SK-N-SH (cell line): ENCODE data around the gene IL31.

Source experiments
- EP300 ChIP-seq, 2 experiments: IDR thresholded peaks; 2 replicates each; pipeline versions ENCODE4 v1.4.0 to v1.6.1; 2012; ENCODE audit warnings: borderline replicate concordance in 1 of 2, low read depth in 1 of 2, low read length in 1 of 2
- FOXM1 ChIP-seq: IDR thresholded peaks from 2 replicates; pipeline ENCODE4 v1.4.0; 2012; ENCODE audit warnings: low read depth, mild to moderate bottlenecking
- MXI1 ChIP-seq: IDR thresholded peaks from 2 replicates; pipeline ENCODE4 v1.6.1; 2012; ENCODE audit warnings: mild to moderate bottlenecking, low read depth, low read length, improper control_type of control experiment
- RCOR1 ChIP-seq: fragments of 150-350 bp; IDR thresholded peaks from 2 replicates; pipeline ENCODE4 v1.6.1; 2017; ENCODE audit warnings: antibody characterized with exemption, low read length
- SMC3 ChIP-seq: IDR thresholded peaks from 2 replicates; pipeline ENCODE4 v1.6.1; 2012; ENCODE audit warnings: low read depth, low read length, improper control_type of control experiment
- TF ChIP-seq, protein P1 (sequence below): fragments of 200-600 bp; sonication (generic); IDR thresholded peaks from 2 replicates; pipeline ENCODE4 v1.6.1; 2017; ENCODE audit warnings: antibody characterized with exemption, mild to moderate bottlenecking, moderate library complexity
- TF ChIP-seq, protein P2 (sequence below): IDR thresholded peaks from 2 replicates; pipeline ENCODE4 v1.4.0; 2012; ENCODE audit warnings: low read depth, borderline replicate concordance

DNA sequence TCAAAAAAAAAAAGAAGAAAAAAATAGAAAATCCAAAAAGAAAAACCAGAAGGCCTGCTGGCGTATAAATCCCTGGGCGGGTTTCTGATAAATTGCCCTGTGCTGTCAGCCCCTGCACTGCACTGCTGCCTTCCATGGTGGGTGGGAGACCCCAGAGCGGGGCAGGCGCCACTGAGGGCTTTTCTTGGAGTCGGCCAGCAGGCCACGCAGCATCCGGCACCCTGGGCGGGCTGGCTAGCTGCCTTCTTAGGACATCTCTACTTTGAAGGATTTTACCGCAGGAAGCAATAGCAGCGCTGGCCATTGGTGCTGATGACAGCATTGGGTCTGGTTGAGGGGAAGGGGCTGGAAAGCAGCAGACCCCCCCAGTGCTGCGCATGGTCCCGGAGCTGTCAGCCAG lies 29.1 kb downstream of the IL31 start:
- TF ChIP-seq, protein P1, sequence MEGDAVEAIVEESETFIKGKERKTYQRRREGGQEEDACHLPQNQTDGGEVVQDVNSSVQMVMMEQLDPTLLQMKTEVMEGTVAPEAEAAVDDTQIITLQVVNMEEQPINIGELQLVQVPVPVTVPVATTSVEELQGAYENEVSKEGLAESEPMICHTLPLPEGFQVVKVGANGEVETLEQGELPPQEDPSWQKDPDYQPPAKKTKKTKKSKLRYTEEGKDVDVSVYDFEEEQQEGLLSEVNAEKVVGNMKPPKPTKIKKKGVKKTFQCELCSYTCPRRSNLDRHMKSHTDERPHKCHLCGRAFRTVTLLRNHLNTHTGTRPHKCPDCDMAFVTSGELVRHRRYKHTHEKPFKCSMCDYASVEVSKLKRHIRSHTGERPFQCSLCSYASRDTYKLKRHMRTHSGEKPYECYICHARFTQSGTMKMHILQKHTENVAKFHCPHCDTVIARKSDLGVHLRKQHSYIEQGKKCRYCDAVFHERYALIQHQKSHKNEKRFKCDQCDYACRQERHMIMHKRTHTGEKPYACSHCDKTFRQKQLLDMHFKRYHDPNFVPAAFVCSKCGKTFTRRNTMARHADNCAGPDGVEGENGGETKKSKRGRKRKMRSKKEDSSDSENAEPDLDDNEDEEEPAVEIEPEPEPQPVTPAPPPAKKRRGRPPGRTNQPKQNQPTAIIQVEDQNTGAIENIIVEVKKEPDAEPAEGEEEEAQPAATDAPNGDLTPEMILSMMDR, result no peak
- TF ChIP-seq RCOR1 (no peak), FOXM1 (no peak), EP300 (IDR thresholded peaks at IDR 0.05; ENCODE audit: borderline replicate concordance in 1 of 2, low read depth in 1 of 2, low read length in 1 of 2) (no peak), SMC3 (no peak), MXI1 (no peak)
- TF ChIP-seq, protein P2, sequence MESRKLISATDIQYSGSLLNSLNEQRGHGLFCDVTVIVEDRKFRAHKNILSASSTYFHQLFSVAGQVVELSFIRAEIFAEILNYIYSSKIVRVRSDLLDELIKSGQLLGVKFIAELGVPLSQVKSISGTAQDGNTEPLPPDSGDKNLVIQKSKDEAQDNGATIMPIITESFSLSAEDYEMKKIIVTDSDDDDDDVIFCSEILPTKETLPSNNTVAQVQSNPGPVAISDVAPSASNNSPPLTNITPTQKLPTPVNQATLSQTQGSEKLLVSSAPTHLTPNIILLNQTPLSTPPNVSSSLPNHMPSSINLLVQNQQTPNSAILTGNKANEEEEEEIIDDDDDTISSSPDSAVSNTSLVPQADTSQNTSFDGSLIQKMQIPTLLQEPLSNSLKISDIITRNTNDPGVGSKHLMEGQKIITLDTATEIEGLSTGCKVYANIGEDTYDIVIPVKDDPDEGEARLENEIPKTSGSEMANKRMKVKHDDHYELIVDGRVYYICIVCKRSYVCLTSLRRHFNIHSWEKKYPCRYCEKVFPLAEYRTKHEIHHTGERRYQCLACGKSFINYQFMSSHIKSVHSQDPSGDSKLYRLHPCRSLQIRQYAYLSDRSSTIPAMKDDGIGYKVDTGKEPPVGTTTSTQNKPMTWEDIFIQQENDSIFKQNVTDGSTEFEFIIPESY, result no peak
